ENCODE data around the gene MALAT1. TPM values are rescaled to one million over a fixed set of nuclear protein-coding genes. Genes with fewer than 3 reads are reported as not detected.
"Not testable (repeated sequence)": the region's sequence is repeated elsewhere in the genome, so short reads cannot be mapped to it uniquely, and the experiment has no call there.

Gene MALAT1
- total RNA-seq, 1 donor from 2014 or later = 12,130 TPM

DNA sequence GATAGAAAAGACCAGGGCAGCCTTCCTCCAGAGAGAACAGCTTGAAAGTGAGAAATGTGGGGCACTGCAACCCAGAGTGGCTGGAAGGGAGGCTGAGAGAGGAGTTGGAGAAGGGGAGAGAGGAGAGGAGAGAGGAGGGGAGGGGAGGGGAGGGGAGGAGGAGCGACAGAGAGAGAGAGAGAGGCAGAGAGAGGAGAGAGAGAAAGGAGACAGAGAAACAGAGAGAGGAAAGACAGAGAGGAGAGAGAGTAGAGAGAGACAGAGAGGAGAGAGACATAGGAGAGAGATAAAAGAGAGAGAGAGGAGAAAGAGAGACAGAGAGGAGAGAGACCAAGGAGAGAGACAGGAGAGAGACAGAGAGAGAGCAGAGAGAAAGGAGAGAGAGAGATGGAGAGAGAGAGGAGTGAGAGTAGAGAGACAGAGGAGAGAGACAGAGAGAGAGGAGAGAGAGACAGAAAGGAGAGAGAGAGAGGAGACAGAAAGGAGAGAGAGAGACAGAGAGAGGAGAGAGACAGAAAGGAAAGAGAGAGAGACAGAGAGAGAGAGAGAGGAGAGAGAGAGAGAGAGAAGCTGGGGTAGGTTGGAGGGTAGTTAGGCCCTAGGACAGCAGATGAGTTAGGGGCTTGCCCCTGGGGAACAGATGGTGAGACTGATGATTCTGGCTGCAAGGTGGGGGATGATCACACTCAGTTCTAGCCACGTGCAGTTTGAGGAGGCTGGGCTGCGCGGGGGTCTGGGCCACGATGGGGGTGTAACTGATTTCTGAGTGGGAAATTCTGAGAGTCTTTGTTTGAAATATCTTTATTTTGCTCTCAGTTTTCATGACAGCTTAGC, 17.5 kb downstream of the MALAT1 start:
- no peak for DNase-seq (ENCODE audit: low spot score)
- H3K27me3 Mint-ChIP-seq (ENCODE audit: low read depth) = no peaks in the 10 kb centered on the region
- no peaks in the 10 kb centered on the region for H3K9me3 Mint-ChIP-seq (ENCODE audit: low read depth)
- no peak overlapping the region for H3K4me3 Mint-ChIP-seq (ENCODE audit: unreplicated experiment)
- H3K27ac Mint-ChIP-seq (ENCODE audit: unreplicated experiment) = no peak overlapping the region
- no peaks in the 10 kb centered on the region for H3K36me3 Mint-ChIP-seq (ENCODE audit: low read depth)
- TF ChIP-seq CTCF (IDR thresholded peaks at IDR 0.05) = no peak
- no peaks in the 10 kb centered on the region for H3K4me1 Mint-ChIP-seq (ENCODE audit: low read depth)

DNA sequence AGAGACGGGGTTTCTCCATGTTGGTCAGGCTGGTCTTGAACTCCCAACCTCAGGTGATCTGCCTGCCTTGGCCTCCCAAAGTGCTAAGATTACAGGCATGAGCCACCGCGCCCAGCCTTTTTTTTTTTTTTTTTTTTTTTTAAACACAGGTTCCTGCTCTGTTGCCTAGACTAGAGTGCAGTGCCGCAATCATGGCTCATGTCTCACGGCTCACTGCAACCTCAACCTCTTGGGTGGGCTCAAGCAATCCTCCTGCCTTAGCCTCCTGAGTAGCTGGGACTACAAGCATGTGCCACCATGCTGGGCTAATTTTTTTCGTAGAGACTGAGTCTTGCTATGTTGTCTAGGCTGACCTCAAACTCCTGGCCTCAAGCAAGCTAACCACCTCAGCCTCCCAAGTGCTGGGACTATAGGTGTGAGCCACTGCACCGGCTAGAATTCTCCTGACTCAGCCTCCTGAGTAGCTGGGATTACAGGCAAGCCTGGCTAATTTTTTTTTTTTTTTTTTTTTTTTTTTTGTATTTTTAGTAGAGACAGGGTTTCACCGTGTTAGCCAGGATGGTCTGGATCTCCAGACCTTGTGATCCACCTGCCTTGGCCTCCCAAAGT, 20.2 kb downstream of the MALAT1 start:
- not testable (repeated sequence) for H3K27me3 Mint-ChIP-seq (ENCODE audit: low read depth); H3K4me3 Mint-ChIP-seq (ENCODE audit: unreplicated experiment); DNase-seq (ENCODE audit: low spot score); H3K36me3 Mint-ChIP-seq (ENCODE audit: low read depth); H3K9me3 Mint-ChIP-seq (ENCODE audit: low read depth); H3K27ac Mint-ChIP-seq (ENCODE audit: unreplicated experiment)
- H3K4me1 Mint-ChIP-seq (ENCODE audit: low read depth) = peaks cover 11% of the 10 kb centered on the region

DNA sequence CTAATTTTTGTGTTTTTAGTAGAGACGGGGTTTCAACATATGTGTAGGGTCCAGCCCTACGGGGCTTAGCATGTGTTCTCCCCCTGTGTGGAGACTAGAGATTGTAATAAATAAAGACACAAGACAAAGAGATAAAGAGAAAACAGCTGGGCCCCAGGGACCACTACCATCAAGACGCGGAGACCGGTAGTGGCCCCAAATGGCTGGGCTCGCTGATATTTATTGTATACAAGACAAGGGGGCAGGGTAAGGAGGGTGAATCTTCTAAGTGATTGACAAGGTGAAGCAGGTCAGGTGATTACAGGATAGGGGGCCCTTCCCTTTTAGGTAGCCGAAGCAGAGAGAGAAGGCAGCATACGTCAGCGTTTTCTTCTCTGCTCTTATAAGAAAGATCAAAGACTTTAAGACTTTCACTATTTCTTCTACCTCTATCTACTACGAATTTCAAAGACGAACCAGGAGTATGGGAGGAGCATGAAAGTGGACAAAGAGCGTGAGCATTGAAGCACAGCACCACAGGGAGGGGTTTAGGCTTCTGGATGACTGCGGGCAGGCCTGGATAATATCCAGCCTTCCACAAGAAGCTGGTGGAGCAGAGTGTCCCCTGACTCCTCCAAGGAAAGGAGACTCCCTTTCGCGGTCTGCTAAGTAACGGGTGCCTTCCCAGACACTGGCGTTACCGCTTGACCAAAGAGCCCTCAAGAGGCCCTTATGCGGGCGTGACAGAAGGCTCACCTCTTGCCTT, 23.1 kb downstream of the MALAT1 start:
- H3K27ac Mint-ChIP-seq (ENCODE audit: unreplicated experiment) = peak overlapping the region; percentile 12
- DNase-seq (ENCODE audit: low spot score) = peak; percentile 27
- not testable (repeated sequence) for H3K36me3 Mint-ChIP-seq (ENCODE audit: low read depth); H3K9me3 Mint-ChIP-seq (ENCODE audit: low read depth); H3K27me3 Mint-ChIP-seq (ENCODE audit: low read depth); H3K4me3 Mint-ChIP-seq (ENCODE audit: unreplicated experiment)
- peaks cover 32% of the 10 kb centered on the region for H3K4me1 Mint-ChIP-seq (ENCODE audit: low read depth)

- H3K27ac Mint-ChIP-seq (ENCODE audit: unreplicated experiment); DNase-seq (ENCODE audit: low spot score); H3K4me3 Mint-ChIP-seq (ENCODE audit: unreplicated experiment); H3K36me3 Mint-ChIP-seq (ENCODE audit: low read depth); H3K9me3 Mint-ChIP-seq (ENCODE audit: low read depth); H3K27me3 Mint-ChIP-seq (ENCODE audit: low read depth): not testable (repeated sequence)
- H3K4me1 Mint-ChIP-seq (ENCODE audit: low read depth) = peaks cover 38% of the 10 kb centered on the region
Measured at GRCh38 chr11:65522718-65523630, 24.1 kb downstream of the MALAT1 start.

DNA sequence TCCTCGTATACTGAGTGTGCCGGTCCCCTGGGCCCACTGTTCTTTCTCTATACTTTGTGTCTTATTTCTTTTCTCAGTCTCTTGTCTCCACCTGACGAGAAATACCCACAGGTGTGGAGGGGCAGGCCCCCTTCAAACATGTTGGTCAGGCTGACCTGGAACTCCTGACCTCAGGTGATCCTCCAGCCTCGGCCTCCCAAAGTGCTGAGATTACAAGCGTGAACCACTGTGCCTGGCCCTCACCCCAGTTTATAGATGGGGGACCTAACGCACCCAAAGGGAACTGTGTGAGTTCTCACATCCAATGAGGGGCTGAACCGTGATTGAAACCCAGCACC, 24.8 kb downstream of the MALAT1 start:
- peak; percentile 54 for DNase-seq (ENCODE audit: low spot score)
- H3K4me1 Mint-ChIP-seq (ENCODE audit: low read depth) = peaks cover 38% of the 10 kb centered on the region
- H3K27ac Mint-ChIP-seq (ENCODE audit: unreplicated experiment); H3K9me3 Mint-ChIP-seq (ENCODE audit: low read depth); H3K27me3 Mint-ChIP-seq (ENCODE audit: low read depth); H3K4me3 Mint-ChIP-seq (ENCODE audit: unreplicated experiment); H3K36me3 Mint-ChIP-seq (ENCODE audit: low read depth): not testable (repeated sequence)

DNA sequence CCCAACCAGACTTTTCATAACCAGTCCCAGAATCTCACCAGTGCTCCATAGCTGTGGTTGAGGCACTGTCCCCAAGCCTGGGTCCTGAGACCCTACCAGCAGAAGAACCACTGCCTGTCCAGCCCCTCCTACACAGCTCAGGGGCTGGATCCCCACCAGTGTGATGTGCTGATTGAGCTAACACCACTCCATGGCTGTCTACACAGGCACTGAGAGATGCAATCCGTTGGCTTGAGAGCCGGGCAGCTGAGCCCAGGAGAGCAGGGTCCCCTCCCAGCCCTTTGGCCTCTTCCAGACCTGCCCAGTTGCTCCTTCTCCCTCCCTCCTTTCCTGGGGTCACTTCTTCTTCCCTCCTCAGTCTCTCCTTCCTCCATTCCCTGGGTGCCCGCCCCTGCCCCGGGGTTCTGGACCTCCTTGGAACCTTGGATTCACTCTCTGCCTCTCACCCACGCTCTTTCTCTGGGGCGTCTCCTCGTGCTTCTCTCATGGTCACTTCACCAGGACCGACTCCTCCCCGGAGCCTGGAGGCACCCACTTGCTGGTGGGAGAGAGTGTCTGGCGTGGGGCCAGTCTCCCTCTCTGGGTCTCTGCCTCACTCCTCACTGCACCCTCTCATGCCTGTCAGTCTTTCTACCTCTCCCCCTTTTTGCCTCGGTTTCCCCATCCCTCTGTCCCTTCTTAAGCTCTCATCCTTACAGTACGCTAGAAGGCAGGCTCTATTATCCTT, 25.3 kb downstream of the MALAT1 start:
- TF ChIP-seq CTCF (IDR thresholded peaks at IDR 0.05) = no peak
- peaks cover 42% of the 10 kb centered on the region for H3K4me1 Mint-ChIP-seq (ENCODE audit: low read depth)
- H3K4me3 Mint-ChIP-seq (ENCODE audit: unreplicated experiment) = peak overlapping the region; percentile 54
- H3K36me3 Mint-ChIP-seq (ENCODE audit: low read depth) = peaks cover 10% of the 10 kb centered on the region
- no peaks in the 10 kb centered on the region for H3K9me3 Mint-ChIP-seq (ENCODE audit: low read depth)
- H3K27ac Mint-ChIP-seq (ENCODE audit: unreplicated experiment) = peak overlapping the region; percentile 36
- no peaks in the 10 kb centered on the region for H3K27me3 Mint-ChIP-seq (ENCODE audit: low read depth)
- peak; percentile 85 for DNase-seq (ENCODE audit: low spot score)

Data from chondrocyte (in vitro differentiated cells).